Transverse colon (tissue), 3 donors: ENCODE results near the gene HTRA3.

Source experiments
- EP300 ChIP-seq: sonication (generic); formaldehyde crosslinking; IDR thresholded peaks from one replicate; pipeline ENCODE4 v1.6.1; 2017; ENCODE audit warnings: antibody characterized with exemption, low read depth
- TF ChIP-seq, protein P1 (sequence below), 5 experiments: fragments of 200-600 bp in 3 of 5; fragments of 450-650 bp in 2 of 5; sonication (generic) in 3 of 5; IDR thresholded peaks; 1 replicate in 2 of 5; 2 replicates in 3 of 5; pipeline ENCODE4 v1.5.1; 2016 to 2017; ENCODE audit warnings: antibody characterized with exemption in 5 of 5, inconsistent platforms in 3 of 5, mild to moderate bottlenecking in 2 of 5, moderate library complexity in 1 of 5

GRCh38 chr4:8353912-8354453 is 84.4 kb downstream of the HTRA3 start:
- TF ChIP-seq, protein P1, sequence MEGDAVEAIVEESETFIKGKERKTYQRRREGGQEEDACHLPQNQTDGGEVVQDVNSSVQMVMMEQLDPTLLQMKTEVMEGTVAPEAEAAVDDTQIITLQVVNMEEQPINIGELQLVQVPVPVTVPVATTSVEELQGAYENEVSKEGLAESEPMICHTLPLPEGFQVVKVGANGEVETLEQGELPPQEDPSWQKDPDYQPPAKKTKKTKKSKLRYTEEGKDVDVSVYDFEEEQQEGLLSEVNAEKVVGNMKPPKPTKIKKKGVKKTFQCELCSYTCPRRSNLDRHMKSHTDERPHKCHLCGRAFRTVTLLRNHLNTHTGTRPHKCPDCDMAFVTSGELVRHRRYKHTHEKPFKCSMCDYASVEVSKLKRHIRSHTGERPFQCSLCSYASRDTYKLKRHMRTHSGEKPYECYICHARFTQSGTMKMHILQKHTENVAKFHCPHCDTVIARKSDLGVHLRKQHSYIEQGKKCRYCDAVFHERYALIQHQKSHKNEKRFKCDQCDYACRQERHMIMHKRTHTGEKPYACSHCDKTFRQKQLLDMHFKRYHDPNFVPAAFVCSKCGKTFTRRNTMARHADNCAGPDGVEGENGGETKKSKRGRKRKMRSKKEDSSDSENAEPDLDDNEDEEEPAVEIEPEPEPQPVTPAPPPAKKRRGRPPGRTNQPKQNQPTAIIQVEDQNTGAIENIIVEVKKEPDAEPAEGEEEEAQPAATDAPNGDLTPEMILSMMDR (IDR thresholded peaks at IDR 0.05), result no peak
- no peak for TF ChIP-seq EP300
